GM12891 (cell line): ENCODE results near the gene NDUFV2. TPM values are rescaled to one million over a fixed set of nuclear protein-coding genes. Genes with fewer than 3 reads are reported as not detected.

Experiments
- DNase-seq: peaks from one replicate; pipeline ENCODE4 v3.0.0; 2011; ENCODE audit warnings: low spot score; ENCODE audit not compliant: insufficient read length
- FAIRE-seq: peaks from 2 replicates; lab custom pipeline; 2011; peaks lifted over from hg19 to GRCh38; lab: Jason Lieb, UNC
- PAX5 ChIP-seq: IDR thresholded peaks from 2 replicates; pipeline ENCODE4 v1.6.1; 2011; ENCODE audit warnings: low read length, moderate library complexity, mild to moderate bottlenecking; ENCODE audit not compliant: insufficient read depth, severe bottlenecking
- POLR2A ChIP-seq: IDR thresholded peaks from 2 replicates; pipeline ENCODE4 v1.6.1; 2011; ENCODE audit warnings: low read depth, low read length, control low read depth
- POLR2AphosphoS5 ChIP-seq: IDR thresholded peaks from 2 replicates; pipeline ENCODE4 v1.6.1; 2011; ENCODE audit warnings: low read depth, low read length, control low read depth
- POU2F2 ChIP-seq: IDR thresholded peaks from 2 replicates; pipeline ENCODE4 v1.6.1; 2011; ENCODE audit warnings: low read depth, mild to moderate bottlenecking, control low read depth, low read length, moderate library complexity
- SPI1 ChIP-seq: IDR thresholded peaks from 2 replicates; pipeline ENCODE4 v1.6.1; 2011; ENCODE audit warnings: low read depth, low read length, control low read depth
- TAF1 ChIP-seq: IDR thresholded peaks from 2 replicates; pipeline ENCODE4 v1.6.1; 2011; ENCODE audit warnings: low read depth, low read length, control low read depth
- polyA plus RNA-seq: library from polyadenylated mRNA; unstranded; fragments of >200 nt; gene quantifications from one replicate; pipeline ENCODE4 v1.2.1, GENCODE V29; 2012; ENCODE audit warnings: low read depth, missing spikeins, inconsistent platforms; ENCODE audit not compliant: missing spikeins

Gene NDUFV2
- 236 TPM for polyA plus RNA-seq

DNA sequence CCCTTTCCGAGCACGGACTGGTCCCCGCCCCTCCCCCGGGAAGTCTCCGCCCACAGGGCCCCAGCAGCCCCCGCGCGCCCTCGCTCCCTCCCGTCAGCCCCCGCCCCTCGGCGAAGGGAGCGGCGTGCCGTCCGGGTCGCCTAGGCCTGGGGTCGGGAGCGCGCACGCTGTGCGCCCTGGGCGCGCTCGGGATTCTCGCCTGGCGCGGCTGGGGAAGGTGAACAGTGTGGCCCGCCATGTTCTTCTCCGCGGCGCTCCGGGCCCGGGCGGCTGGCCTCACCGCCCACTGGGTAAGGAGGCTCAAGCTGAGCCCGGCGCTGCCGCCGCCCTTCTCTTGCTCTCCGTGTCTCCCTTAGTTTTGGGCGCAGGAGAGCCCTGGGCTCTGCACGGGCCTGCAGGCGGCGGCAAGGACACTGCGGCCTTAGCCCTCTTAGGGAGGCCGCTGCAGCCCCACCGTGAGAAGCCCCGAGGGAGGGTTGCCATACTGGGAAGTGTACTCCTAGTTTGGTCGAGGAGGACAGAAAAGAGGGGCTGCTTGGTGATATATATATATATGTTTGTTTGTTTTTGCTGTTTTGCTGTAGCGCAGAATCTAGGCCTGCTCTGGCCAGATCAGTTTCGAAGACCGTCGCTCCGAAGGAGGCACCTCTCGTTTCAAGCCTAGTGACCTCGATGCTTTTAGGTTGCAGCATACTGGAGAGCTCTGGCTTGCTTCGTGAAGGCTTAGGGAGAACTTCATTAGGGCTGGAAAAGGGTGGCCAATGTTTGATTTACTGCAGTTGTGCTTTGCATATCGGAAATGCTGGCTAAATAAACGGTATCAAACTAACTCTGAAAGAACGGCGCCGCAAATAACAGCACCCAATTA is at the start of gene NDUFV2:
Gene NDUFV2 (plus strand): TSS at position 192 of the 868 bp plus-strand sequence. CDS start 45 bp downstream, at position 237.
- peak; percentile 99 for FAIRE-seq
- DNase-seq = peak; percentile 89

DNA sequence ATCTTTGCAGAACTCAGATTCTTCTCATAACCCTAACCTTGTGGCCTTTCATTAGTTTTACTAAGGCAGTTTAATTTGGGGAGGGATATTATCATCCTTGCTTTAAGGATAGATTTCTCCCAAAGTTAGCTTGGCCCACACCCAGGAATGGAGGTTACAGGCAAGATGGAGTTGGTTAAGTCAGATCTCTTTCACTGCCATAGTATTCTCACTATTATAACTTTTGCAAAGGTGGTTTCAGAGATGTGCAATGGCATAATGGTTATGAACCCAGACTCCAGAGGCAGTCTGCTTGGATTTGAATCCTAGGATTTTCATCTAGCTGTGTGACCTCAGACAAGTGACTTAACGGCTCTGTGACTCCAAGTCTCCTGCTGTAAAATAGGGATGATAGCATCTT is 48.7 kb upstream of the NDUFV2 start:
- TF ChIP-seq POLR2AphosphoS5 (no peak), POU2F2 (no peak), POLR2A (no peak), SPI1 (no peak), PAX5 (no peak), TAF1 (no peak)
- FAIRE-seq (no peak), DNase-seq (no peak)

More for the DNA sequence above, at the start of gene NDUFV2:
- TF ChIP-seq TAF1 = peak; percentile 68
- no peak for TF ChIP-seq SPI1
- TF ChIP-seq POU2F2 = no peak
- TF ChIP-seq POLR2A = peak; percentile 51; the same call in 1 of the 2 replicates
- TF ChIP-seq POLR2AphosphoS5 = peak; percentile 74
- TF ChIP-seq PAX5 = no peak

DNA sequence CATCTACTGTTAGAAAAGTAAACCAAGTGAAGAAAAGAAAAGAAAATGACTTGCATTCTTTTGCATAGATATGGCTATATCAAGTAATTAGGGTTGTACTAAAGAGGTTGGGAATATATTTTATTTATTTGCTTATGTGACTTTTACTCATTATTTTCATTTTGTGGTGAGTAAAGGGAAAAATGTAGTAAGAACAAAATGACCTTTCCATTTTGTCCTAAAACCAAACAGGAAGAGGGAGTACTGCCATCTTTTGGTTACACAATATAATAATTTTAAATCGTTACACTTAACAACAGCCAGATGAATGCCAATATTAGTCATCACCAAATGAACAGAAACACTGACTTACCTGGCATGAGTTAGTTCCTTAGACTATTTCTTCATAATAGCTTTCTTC is 47.3 kb upstream of the NDUFV2 start:
- no peak for DNase-seq
- TF ChIP-seq POU2F2 (no peak), PAX5 (no peak), TAF1 (no peak), POLR2A (no peak), SPI1 (no peak), POLR2AphosphoS5 (no peak)
- no peak for FAIRE-seq

DNA sequence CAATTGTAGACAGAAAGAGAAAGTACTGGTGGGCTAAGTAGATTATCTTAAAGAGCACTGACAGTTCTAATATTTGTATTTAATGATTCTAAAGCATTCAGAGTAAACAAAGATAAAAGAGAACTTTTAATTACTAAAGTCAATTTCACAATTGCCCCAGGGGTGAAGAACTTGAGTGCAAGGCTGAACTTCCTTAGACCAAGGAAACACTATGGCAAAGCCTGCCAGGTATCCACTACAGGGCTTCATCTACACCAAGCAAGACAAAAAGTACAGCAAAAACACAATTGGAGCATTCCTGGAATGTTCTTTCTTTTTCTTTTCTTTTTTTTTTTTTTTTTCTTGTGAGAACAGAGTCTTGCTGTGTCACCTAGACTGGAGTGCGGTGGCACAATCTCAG is 46.9 kb upstream of the NDUFV2 start:
- DNase-seq (no peak), FAIRE-seq (no peak)
- TF ChIP-seq POU2F2 (no peak), POLR2AphosphoS5 (no peak), TAF1 (no peak), SPI1 (no peak), POLR2A (no peak), PAX5 (no peak)

DNA sequence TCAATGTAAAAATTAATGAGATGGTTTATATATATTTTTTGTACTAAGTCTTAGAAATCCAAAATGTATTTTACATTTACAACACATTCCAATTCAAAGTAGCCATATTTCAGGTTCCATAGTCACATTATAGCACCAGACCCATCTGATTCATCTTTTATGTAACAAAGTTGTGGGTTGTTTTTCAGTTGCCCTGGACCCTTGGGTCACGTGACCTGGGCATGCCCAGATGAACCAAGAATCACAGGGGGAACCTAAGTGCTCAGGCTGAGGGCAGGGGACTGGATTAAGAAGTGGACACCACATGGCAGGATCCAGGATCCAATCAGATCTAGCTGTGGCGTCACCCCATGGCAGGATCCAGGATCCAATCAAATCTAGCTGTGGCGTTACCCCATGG is 44.9 kb upstream of the NDUFV2 start:
- peak; percentile 84 for FAIRE-seq
- no peak for TF ChIP-seq POU2F2
- TF ChIP-seq SPI1 = no peak
- TF ChIP-seq POLR2A = no peak
- no peak for TF ChIP-seq POLR2AphosphoS5
- no peak for TF ChIP-seq TAF1
- no peak for TF ChIP-seq PAX5
- DNase-seq = no peak

DNA sequence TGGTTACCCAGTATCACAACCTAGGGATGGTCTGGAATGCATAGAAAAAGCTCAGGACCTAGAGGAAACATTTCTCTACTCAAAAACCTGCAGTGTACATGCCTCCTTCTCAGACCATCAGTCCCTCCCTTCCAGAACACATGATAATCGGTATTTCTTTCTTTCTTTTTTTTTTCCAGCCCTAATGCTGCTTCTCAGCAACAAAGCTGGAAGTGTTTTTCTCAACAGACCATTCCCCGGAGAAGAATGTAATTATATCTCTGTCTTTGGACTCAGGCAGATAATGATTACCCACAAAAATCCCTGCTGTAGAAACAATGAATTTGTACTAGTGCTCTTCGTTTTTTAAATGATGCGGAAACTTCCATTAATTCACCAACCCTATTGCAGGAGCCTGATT is 44.1 kb upstream of the NDUFV2 start:
- no peak for TF ChIP-seq PAX5
- no peak for TF ChIP-seq POLR2A
- TF ChIP-seq POU2F2 = no peak
- no peak for TF ChIP-seq TAF1
- no peak for TF ChIP-seq POLR2AphosphoS5
- TF ChIP-seq SPI1 = no peak
- FAIRE-seq (no peak), DNase-seq (no peak)

DNA sequence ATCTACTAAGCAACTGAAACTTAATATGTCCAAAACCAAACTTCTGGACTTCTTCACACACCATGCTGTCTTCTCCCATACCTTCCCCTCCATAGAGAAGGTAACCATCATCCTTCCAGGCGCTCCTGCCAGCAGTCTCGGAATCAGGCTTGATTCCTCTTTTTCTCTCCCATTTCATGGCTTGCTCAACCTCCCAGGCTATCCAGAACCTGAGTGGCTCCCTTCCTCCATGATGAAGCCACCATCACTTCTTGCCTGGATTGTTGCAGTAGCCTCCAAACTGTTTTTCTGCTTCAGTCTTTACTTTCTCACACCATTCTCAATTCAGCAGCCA is 40.1 kb upstream of the NDUFV2 start:
- FAIRE-seq = no peak
- no peak for DNase-seq
- TF ChIP-seq POLR2A (no peak), POU2F2 (no peak), POLR2AphosphoS5 (no peak), PAX5 (no peak), TAF1 (no peak), SPI1 (no peak)

DNA sequence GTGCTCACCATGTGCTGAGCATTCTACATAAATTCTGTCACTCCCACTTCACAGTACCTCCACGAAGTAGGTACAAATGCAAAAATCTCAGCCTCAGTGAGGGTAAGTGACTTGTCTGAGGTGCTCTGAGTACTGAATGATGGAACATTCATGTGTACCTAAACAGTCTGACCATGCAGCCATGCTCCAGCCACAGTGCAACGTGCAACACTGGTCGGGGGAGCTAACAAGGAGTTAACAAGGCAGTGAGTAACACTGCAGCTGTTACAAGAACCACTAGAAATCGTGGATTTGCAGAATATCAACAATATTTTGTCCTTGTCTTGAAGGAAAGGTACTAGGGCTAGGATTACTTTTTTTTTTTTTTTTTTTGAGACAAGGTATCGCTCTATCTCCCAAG is 36.6 kb upstream of the NDUFV2 start:
- FAIRE-seq (peak; percentile 81), DNase-seq (no peak)
- no peak for TF ChIP-seq SPI1
- no peak for TF ChIP-seq POLR2AphosphoS5
- no peak; the same call in 1 of the 2 replicates for TF ChIP-seq POLR2A
- no peak for TF ChIP-seq POU2F2
- no peak for TF ChIP-seq PAX5
- no peak for TF ChIP-seq TAF1

DNA sequence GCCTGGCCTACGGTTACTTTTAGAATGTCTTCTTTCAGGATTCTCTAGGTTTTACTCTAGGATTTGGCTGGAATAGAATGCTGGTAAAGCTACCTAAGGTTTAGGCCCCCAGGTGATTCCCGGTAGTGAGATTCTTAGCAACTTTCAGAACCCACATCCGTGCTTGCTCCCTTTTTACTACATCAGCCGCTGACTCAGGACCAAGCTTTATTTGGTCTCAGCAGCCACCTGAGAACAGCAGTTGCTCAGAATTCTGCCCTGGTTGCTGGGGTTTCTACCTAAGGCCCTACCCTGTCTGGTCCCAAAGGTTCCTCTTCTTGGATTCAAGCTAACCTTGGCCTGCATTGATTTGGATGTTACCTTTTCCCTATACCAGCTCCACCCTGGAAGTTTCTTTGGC is 36.1 kb upstream of the NDUFV2 start:
- FAIRE-seq (no peak), DNase-seq (no peak)
- no peak for TF ChIP-seq POLR2A
- 0 out of 2 replicates have a peak, but pooled peaks have one; percentile 7 for TF ChIP-seq POLR2AphosphoS5
- 0 out of 2 replicates have a peak, but pooled peaks have one; percentile 2 for TF ChIP-seq SPI1
- no peak for TF ChIP-seq POU2F2
- TF ChIP-seq PAX5 = no peak
- no peak for TF ChIP-seq TAF1

DNA sequence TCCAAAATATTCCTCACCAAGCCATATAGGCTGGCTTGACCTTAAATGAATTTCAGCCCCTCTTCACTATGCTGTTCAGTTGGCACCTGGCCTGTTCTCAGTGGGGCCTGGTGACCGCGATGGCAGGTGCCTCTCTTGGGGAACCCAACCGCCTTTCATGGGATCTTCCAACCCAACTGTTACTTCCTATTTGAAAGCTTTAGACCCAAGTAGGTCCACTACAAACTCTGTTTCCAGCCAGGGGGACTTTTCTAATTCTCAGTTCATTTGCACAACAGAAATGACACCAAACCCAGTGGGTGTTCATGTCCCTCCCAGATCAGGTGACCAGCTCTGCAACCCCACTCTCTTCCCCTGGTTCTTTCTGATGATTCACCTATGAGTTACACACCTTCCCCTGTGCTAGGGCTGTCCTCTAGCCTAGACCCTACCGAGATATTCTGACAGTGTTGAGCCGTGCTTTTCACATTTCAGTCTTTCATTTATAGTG is 35.6 kb upstream of the NDUFV2 start:
- TF ChIP-seq PAX5 = no peak
- peak; percentile 55; the same call in 1 of the 2 replicates for TF ChIP-seq POLR2A
- TF ChIP-seq SPI1 = 0 out of 2 replicates have a peak, but pooled peaks have one; percentile 27
- TF ChIP-seq POLR2AphosphoS5 = peak; percentile 13; the same call in 1 of the 2 replicates
- TF ChIP-seq TAF1 = no peak
- TF ChIP-seq POU2F2 = no peak
- no peak for DNase-seq
- FAIRE-seq = peak; percentile 85
